GM23338 (cell line): ENCODE measurements around the gene ALG14.

Source experiments
- CREB1 ChIP-seq: fragments of 250-450 bp; sonication (Bioruptor Pico); IDR thresholded peaks from 2 replicates; pipeline ENCODE4 v1.5.0; 2020; ENCODE audit warnings: low read depth, mild to moderate bottlenecking, moderate library complexity
- EZH2 ChIP-seq: fragments of 200-600 bp; sonication (generic); IDR thresholded peaks from one replicate; pipeline ENCODE4 v1.8.0; 2017; ENCODE audit warnings: antibody characterized with exemption, mild to moderate bottlenecking, low read depth; ENCODE audit not compliant: unreplicated experiment
- EZH2phosphoT487 ChIP-seq: fragments of 200-600 bp; sonication (generic); IDR thresholded peaks from one replicate; pipeline ENCODE4 v1.8.1; 2018; ENCODE audit warnings: antibody characterized with exemption; ENCODE audit not compliant: unreplicated experiment
- JUNB ChIP-seq: IDR thresholded peaks from one replicate; pipeline ENCODE4 v1.6.1; 2016; ENCODE audit warnings: antibody characterized with exemption; ENCODE audit not compliant: unreplicated experiment
- NANOG ChIP-seq: IDR thresholded peaks from 2 replicates; pipeline ENCODE4 v1.6.1; 2016; ENCODE audit warnings: antibody characterized with exemption, borderline replicate concordance
- POLR2AphosphoS5 ChIP-seq: IDR thresholded peaks from 2 replicates; pipeline ENCODE4 v1.6.1; 2016; ENCODE audit warnings: antibody characterized with exemption, low read depth
- STAT1 ChIP-seq: IDR thresholded peaks from one replicate; pipeline ENCODE4 v1.6.1; 2016; ENCODE audit warnings: antibody characterized with exemption; ENCODE audit not compliant: unreplicated experiment
- ZNF114 ChIP-seq: fragments of 250-450 bp; sonication (Bioruptor Pico); IDR thresholded peaks from 2 replicates; pipeline ENCODE4 v1.5.0; 2020; ENCODE audit warnings: mild to moderate bottlenecking, moderate library complexity
- ZNF331 ChIP-seq: fragments of 250-450 bp; sonication (Bioruptor Pico); IDR thresholded peaks from 2 replicates; pipeline ENCODE4 v1.5.0; 2020; ENCODE audit warnings: low read depth, mild to moderate bottlenecking, moderate library complexity
- TF ChIP-seq, protein P1 (sequence below): IDR thresholded peaks from one replicate; pipeline ENCODE4 v1.6.1; 2018; ENCODE audit warnings: antibody characterized with exemption; ENCODE audit not compliant: unreplicated experiment
- TF ChIP-seq, protein P2 (sequence below), 2 experiments: fragments of 200-600 bp in 1 of 2; sonication (generic) in 1 of 2; conservative IDR thresholded peaks; 2 replicates each; pipeline versions ENCODE4 v1.5.1 to v1.6.1; 2016 to 2017; ENCODE audit warnings: antibody characterized with exemption in 2 of 2, low read depth in 2 of 2, mild to moderate bottlenecking in 2 of 2, moderate library complexity in 1 of 2
- TF ChIP-seq, protein P3 (sequence below): IDR thresholded peaks from 2 replicates; pipeline ENCODE4 v1.6.1; 2016; ENCODE audit warnings: antibody characterized with exemption
- TF ChIP-seq, protein P4 (sequence below): fragments of 250-450 bp; sonication (Bioruptor Pico); IDR thresholded peaks from 2 replicates; pipeline ENCODE4 v1.5.0; 2020; ENCODE audit warnings: mild to moderate bottlenecking, moderate library complexity

DNA sequence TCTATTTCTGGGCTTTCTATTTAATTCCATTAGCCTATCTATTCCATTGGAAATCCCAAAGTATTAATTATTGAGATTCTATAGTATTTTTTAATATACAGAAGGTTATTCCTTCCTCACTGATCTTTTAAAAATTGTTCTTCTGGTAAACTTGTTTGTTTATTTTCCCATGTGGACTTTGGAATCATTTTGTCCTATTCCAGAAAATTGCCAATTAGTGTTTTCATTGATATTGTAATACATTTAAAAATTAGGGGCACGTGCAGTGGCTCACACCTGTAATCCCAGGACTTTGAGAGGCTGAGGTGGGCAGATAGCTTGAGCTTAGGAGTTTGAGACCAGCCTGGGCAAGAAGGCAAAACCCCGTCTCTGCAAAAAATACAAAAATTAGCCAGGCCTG lies 36.0 kb upstream of the ALG14 start:
- TF ChIP-seq, protein P1, sequence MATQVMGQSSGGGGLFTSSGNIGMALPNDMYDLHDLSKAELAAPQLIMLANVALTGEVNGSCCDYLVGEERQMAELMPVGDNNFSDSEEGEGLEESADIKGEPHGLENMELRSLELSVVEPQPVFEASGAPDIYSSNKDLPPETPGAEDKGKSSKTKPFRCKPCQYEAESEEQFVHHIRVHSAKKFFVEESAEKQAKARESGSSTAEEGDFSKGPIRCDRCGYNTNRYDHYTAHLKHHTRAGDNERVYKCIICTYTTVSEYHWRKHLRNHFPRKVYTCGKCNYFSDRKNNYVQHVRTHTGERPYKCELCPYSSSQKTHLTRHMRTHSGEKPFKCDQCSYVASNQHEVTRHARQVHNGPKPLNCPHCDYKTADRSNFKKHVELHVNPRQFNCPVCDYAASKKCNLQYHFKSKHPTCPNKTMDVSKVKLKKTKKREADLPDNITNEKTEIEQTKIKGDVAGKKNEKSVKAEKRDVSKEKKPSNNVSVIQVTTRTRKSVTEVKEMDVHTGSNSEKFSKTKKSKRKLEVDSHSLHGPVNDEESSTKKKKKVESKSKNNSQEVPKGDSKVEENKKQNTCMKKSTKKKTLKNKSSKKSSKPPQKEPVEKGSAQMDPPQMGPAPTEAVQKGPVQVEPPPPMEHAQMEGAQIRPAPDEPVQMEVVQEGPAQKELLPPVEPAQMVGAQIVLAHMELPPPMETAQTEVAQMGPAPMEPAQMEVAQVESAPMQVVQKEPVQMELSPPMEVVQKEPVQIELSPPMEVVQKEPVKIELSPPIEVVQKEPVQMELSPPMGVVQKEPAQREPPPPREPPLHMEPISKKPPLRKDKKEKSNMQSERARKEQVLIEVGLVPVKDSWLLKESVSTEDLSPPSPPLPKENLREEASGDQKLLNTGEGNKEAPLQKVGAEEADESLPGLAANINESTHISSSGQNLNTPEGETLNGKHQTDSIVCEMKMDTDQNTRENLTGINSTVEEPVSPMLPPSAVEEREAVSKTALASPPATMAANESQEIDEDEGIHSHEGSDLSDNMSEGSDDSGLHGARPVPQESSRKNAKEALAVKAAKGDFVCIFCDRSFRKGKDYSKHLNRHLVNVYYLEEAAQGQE = no peak
- TF ChIP-seq, protein P2, sequence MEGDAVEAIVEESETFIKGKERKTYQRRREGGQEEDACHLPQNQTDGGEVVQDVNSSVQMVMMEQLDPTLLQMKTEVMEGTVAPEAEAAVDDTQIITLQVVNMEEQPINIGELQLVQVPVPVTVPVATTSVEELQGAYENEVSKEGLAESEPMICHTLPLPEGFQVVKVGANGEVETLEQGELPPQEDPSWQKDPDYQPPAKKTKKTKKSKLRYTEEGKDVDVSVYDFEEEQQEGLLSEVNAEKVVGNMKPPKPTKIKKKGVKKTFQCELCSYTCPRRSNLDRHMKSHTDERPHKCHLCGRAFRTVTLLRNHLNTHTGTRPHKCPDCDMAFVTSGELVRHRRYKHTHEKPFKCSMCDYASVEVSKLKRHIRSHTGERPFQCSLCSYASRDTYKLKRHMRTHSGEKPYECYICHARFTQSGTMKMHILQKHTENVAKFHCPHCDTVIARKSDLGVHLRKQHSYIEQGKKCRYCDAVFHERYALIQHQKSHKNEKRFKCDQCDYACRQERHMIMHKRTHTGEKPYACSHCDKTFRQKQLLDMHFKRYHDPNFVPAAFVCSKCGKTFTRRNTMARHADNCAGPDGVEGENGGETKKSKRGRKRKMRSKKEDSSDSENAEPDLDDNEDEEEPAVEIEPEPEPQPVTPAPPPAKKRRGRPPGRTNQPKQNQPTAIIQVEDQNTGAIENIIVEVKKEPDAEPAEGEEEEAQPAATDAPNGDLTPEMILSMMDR (conservative IDR thresholded peaks at IDR 0.05; ENCODE audit: low read depth in 2 of 2) = no peak
- TF ChIP-seq EZH2 (no peak), EZH2phosphoT487 (no peak), POLR2AphosphoS5 (no peak), ZNF331 (no peak), JUNB (no peak), CREB1 (CRISPR knock-in tag) (no peak), STAT1 (no peak), ZNF114 (CRISPR knock-in tag) (no peak), NANOG (no peak)
- TF ChIP-seq, protein P3, sequence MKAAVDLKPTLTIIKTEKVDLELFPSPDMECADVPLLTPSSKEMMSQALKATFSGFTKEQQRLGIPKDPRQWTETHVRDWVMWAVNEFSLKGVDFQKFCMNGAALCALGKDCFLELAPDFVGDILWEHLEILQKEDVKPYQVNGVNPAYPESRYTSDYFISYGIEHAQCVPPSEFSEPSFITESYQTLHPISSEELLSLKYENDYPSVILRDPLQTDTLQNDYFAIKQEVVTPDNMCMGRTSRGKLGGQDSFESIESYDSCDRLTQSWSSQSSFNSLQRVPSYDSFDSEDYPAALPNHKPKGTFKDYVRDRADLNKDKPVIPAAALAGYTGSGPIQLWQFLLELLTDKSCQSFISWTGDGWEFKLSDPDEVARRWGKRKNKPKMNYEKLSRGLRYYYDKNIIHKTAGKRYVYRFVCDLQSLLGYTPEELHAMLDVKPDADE = no peak
- TF ChIP-seq, protein P4, sequence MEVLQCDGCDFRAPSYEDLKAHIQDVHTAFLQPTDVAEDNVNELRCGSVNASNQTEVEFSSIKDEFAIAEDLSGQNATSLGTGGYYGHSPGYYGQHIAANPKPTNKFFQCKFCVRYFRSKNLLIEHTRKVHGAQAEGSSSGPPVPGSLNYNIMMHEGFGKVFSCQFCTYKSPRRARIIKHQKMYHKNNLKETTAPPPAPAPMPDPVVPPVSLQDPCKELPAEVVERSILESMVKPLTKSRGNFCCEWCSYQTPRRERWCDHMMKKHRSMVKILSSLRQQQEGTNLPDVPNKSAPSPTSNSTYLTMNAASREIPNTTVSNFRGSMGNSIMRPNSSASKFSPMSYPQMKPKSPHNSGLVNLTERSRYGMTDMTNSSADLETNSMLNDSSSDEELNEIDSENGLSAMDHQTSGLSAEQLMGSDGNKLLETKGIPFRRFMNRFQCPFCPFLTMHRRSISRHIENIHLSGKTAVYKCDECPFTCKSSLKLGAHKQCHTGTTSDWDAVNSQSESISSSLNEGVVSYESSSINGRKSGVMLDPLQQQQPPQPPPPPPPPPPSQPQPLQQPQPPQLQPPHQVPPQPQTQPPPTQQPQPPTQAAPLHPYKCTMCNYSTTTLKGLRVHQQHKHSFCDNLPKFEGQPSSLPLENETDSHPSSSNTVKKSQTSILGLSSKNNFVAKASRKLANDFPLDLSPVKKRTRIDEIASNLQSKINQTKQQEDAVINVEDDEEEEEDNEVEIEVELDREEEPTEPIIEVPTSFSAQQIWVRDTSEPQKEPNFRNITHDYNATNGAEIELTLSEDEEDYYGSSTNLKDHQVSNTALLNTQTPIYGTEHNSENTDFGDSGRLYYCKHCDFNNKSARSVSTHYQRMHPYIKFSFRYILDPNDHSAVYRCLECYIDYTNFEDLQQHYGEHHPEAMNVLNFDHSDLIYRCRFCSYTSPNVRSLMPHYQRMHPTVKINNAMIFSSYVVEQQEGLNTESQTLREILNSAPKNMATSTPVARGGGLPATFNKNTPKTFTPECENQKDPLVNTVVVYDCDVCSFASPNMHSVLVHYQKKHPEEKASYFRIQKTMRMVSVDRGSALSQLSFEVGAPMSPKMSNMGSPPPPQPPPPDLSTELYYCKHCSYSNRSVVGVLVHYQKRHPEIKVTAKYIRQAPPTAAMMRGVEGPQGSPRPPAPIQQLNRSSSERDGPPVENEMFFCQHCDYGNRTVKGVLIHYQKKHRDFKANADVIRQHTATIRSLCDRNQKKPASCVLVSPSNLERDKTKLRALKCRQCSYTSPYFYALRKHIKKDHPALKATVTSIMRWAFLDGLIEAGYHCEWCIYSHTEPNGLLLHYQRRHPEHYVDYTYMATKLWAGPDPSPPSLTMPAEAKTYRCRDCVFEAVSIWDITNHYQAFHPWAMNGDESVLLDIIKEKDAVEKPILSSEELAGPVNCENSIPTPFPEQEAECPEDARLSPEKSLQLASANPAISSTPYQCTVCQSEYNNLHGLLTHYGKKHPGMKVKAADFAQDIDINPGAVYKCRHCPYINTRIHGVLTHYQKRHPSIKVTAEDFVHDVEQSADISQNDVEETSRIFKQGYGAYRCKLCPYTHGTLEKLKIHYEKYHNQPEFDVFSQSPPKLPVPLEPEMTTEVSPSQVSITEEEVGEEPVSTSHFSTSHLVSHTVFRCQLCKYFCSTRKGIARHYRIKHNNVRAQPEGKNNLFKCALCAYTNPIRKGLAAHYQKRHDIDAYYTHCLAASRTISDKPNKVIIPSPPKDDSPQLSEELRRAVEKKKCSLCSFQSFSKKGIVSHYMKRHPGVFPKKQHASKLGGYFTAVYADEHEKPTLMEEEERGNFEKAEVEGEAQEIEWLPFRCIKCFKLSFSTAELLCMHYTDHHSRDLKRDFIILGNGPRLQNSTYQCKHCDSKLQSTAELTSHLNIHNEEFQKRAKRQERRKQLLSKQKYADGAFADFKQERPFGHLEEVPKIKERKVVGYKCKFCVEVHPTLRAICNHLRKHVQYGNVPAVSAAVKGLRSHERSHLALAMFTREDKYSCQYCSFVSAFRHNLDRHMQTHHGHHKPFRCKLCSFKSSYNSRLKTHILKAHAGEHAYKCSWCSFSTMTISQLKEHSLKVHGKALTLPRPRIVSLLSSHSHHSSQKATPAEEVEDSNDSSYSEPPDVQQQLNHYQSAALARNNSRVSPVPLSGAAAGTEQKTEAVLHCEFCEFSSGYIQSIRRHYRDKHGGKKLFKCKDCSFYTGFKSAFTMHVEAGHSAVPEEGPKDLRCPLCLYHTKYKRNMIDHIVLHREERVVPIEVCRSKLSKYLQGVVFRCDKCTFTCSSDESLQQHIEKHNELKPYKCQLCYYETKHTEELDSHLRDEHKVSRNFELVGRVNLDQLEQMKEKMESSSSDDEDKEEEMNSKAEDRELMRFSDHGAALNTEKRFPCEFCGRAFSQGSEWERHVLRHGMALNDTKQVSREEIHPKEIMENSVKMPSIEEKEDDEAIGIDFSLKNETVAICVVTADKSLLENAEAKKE (CRISPR knock-in tag) = no peak
